ENCODE measurements around the gene POLA1. TPM values are rescaled to one million over a fixed set of nuclear protein-coding genes. Genes with fewer than 3 reads are reported as not detected.
A peak's percentile ranks its signal among the peaks of the same experiment; 100 is the strongest.
"Not testable (repeated sequence)": the region's sequence is repeated elsewhere in the genome, so short reads cannot be mapped to it uniquely, and the experiment has no call there.

POLA1 gene
- total RNA-seq, 1 experiment from 2014 or later: 32.8 TPM

- DNase-seq (ENCODE audit: low read depth): no peak
Observed at GRCh38 chrX:24799565-24799964, 105.8 kb downstream of the POLA1 start.

DNA sequence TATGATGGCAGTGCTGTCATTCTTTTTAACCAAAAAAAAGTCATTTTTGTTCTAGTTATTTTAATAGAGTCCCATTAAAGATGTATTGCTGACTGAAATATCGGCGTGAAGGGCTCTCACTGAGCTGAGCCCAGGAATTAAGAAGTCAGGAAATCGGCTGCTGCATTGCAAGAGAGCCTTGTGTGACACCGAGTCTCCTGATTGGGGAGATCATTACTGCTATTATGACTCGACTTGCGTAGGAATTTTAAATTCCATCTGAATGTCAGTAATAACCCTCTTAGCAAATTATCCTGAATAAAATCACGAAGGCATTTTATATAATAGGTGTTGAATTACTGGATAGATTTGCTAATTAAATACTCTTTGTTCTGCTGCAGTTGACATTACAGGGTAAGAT lies 111.5 kb downstream of the POLA1 start:
- DNase-seq (ENCODE audit: low read depth): no peak

- DNase-seq (ENCODE audit: low read depth): not testable (repeated sequence)
Observed at GRCh38 chrX:24819807-24820206, 126.1 kb downstream of the POLA1 start.

- no peak for DNase-seq (ENCODE audit: low read depth)
Observed at GRCh38 chrX:24828147-24828546, 134.4 kb downstream of the POLA1 start.

- no peak for DNase-seq (ENCODE audit: low read depth)
Observed at GRCh38 chrX:24828600-24828999, 134.9 kb downstream of the POLA1 start.

DNA sequence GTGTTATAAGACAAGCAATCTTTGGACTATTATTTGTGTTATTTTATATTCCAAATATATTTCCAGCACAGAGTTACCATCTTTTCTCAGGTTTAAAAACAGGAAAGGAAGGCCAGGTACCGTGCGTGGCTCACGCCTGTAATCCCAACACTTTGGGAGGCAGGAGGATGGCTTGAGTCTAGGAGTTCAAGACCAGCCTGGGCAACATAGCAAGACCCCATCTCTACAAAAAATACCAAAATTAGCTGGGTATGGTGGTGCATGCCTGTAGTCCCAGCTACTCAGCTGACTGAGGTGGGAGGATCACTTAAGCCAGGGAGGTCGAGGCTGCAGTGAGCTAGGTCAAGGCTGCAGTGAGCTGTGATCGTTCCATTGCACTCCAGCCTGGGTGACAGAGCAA lies 140.0 kb downstream of the POLA1 start:
- DNase-seq (ENCODE audit: low read depth): no peak

- DNase-seq (ENCODE audit: low read depth): no peak
Observed at GRCh38 chrX:24837966-24838365, 144.2 kb downstream of the POLA1 start.

DNA sequence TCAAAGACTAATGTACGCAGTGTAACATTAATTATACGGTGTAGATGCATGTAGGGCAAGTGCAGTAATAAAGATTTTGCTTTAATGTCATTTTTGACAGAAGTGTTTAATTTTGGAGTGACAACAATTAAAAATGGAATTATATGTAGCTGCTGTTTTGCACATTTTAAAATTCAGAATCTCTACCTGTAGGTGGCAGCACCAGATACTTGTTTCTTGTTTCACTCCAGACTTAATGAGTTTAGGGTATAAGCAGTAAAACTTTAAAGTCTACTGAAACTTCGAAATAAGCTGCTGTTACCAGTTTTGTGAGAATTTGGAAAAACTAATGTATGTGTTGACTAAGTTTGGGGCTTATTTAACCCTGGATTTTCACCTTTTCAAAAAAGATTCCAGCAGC lies 144.9 kb downstream of the POLA1 start:
- DNase-seq (ENCODE audit: low read depth): peak; percentile 42

GRCh38 chrX:24839331-24839730 lies 145.6 kb downstream of the POLA1 start:
- DNase-seq (ENCODE audit: low read depth): no peak

DNA sequence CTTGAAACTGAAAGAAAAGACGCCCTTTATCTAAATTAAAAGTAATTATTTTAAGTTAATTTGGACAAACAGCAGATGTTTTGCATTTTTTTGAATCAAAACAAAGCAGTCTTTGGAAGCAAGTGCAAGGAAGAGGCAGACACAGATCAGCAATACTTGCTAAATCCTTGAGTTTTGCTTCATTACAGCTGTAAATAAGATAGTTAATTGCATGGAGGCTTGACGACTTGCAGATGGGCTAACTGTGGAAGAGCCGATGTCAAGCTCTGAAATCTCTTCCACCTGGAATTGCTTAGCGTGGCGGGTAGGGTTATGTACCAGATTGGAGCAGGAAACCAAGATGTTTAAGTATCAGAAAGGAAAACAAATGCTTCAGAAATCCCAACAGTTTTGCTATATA lies 148.8 kb downstream of the POLA1 start:
- no peak for DNase-seq (ENCODE audit: low read depth)

- no peak for DNase-seq (ENCODE audit: low read depth)
Observed at GRCh38 chrX:24846550-24847150, 152.9 kb downstream of the POLA1 start.

DNA sequence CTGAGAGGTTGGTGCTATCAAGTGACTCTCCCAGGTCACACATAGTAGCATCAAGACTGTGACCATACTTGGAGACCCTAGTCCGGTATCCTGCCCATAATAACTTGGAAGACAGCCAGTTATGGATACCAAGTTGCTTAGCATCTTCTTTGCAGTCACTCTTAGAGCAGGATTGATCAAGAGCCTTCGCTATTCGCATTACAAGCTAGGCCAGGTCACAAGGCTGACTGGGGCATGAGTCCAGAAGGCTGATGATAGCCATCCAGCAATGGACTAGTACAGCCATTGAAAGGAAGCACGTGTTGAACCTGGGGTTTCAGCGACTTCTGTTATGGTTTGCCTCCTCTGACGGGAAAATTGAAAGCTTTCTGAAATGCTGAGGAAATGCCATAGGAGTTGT lies 157.6 kb downstream of the POLA1 start:
- no peak for DNase-seq (ENCODE audit: low read depth)

DNA sequence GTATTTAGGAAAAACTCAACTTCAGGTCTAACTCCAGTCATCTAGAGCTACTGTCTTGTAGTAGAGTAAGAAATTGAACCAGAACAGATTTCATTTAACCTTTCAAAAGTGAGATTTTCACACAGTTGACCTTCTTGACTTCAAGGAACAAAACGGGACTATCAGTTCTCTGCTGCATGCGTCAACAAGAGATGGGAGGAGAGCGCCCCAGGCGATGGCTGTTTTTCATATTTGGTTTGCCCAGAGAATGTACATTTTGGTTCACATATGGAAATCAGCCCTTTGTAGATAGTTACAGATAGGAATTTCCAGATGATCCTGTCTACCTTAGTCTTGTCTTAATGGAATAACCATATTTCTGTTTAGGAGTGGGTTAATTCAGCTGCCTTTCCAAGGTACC lies 158.1 kb downstream of the POLA1 start:
- DNase-seq (ENCODE audit: low read depth): no peak

DNA sequence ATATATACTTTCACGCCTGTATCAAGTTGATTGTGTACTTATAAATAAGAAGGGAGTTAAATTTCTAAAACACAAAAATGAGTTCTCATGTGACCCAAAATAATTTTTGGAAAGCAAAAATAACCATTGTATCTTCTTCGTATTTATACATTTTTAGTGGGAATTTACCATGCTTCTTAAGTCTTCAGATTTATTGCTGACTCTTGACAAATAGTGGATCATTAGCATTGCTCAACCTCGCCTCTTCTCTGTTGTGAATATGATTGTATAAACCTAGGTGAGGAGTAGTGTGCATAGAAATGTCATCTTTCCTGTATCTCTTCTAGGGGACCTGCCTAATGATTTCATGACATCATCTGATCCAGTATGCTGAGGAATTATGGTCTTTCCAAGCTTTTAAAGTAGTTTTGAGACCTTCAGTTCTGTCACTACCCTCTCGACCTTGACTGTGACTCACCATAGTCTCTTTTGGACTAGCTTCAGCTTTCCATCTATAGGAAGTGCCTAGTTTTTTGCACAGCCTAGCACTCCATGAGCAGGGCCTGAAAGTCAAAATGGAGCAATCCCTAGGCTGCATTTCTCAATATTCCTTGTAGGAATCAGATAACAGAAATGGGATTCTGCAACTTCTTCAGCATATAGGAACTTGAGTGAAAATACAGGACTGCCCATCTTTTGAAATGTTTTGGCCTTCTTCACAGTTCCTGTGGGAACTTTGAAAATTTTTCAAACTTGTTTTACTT lies 164.5 kb downstream of the POLA1 start:
- DNase-seq (ENCODE audit: low read depth): no peak

DNA sequence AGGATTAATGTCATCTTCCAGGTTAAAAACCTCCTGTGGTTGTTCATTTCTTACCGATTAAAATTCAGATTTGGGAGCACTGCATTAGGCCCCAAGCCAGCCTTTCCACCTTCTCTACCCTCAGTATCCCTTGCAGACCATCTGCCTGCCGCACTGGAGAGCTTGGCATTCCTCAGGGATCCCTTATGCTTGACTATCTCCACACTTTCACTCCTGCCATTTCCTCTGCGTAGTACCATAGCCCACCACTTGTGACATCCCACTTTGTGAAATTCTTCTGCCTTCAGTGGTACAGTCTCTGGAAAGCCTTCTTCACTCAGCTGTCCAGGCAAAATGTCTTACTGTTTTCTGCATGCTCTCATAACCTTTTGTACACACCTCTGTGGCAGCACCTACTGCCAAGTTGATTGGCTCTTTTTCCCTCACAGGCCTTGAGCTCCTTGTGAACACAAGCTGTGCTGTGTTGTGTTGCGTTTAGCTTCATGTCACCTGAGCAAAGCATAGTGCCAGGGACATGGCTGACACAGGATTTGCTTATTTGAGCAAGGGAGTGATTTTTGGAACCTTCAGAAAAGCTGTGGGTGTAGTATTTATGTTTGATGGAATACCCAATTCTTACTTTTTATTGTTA lies 165.6 kb downstream of the POLA1 start:
- no peak for DNase-seq (ENCODE audit: low read depth)

GRCh38 chrX:24860140-24860539 lies 166.4 kb downstream of the POLA1 start:
- DNase-seq (ENCODE audit: low read depth): no peak

DNA sequence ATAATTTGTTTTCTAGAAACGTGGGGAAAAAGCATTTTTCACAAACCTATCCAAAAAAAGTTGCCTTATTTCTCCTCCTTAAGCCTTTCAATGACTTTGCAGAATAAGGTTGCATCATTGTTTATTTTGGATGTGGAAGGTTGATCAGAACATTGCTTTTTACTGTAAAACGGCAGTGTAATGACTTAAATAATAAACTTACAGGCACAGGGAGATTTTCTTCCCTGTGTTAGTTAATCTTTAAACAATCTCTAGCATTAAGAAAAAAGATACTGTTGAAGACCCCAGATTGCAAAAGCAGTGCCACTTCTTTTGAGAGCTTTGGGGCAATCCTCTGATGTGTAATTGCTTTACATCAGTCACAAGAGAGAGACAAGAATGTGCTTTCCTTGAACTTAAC lies 168.6 kb downstream of the POLA1 start:
- DNase-seq (ENCODE audit: low read depth): no peak

GRCh38 chrX:24863779-24864178 lies 170.1 kb downstream of the POLA1 start:
- DNase-seq (ENCODE audit: low read depth): not testable (repeated sequence)

- DNase-seq (ENCODE audit: low read depth): peak; percentile 75
Observed at GRCh38 chrX:24870143-24870542, 176.4 kb downstream of the POLA1 start.

GRCh38 chrX:24874604-24875247 lies 181.0 kb downstream of the POLA1 start:
- DNase-seq (ENCODE audit: low read depth): no peak

DNA sequence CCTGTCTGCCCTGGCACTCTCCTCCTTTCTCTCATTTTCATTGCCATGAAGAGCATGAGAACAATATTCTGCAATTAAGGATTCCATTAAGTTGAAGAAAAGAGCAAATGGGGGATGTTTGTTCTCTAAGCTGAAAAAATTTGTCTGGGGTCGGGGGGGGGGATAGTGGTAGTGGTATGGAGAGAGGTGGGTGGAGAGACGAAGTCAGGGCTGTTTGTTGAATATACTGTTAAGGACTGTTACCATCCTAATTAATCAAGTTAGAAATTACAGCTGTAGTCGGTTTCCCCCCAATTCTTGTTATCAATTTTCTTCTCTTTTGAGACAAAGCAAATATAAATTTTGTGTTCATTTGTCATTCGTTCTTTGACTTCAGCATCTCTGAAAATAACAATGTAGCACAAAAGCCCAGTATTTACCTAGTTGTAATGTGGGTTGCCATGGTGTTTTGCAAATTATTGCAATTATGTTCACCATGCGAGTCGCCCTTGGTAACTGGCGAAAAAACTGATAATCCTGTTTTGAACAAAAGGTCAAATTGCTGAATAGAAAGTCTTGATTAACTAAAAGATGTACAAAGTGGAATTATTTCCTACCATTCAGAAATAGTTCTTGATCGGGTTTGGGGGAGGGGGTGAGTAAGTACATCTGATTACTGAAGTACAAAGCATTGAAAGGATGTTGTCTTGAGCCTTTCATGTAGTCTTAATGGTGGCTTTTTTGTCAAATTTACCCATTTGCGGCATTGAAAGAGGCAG lies 183.0 kb downstream of the POLA1 start:
- DNase-seq (ENCODE audit: low read depth): peak; percentile 6

DNA sequence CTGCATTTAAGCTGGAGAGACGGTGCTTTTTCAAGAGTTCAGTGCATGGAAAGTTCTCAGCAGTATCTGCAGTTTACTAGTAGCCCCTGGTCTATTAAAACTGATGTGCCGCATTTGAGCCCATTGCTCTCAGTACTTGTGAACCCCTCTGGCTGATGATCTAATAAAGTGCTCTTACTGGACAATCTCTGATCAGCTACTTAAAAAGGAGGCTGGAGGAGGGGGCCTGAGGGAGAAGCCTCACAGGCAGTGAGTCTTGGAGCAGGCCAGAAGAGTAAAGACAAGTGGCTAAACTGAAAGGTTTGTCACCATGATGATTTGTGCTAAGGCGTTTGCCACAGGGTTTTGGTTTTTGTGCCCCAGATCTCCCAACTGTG lies 183.6 kb downstream of the POLA1 start:
- no peak for DNase-seq (ENCODE audit: low read depth)

Measured in M059J (cell line).